ENCODE data around the gene STAC. TPM values are rescaled to one million over a fixed set of nuclear protein-coding genes. Genes with fewer than 3 reads are reported as not detected.

STAC gene
- total RNA-seq, 1 experiment from 2014 or later, result not detected

DNA sequence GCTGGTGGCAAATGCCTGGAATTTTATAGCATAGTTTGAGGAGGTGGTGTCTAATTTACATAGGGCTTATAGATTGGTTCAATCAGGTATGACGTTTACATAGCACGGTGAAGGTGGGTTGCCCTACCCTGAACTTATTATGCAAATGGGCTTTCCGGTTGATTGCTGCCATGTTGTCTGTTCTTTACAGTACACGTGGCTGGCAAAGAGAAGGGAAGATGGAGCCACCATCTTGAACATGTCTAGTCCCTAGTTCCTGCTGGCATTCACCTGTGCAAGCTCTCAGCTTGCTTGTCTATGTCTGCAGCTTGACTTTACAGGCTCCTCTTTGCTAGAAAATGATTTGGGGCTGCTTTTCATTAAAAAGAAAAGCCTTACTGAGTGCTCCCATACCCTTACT lies 14.0 kb upstream of the STAC start:
- POLR2A ChIA-PET, result no interaction called here
- Histone ChIP-seq H3K4me1 (no peaks in the 10 kb centered on the region), H3K9me3 (no peaks in the 10 kb centered on the region), H3K27me3 (replicated peaks; ENCODE audit: control insufficient read depth, insufficient read depth, low read length) (no peaks in the 10 kb centered on the region), H3K4me3 (ENCODE audit: low read depth, low read length) (no peak overlapping the region), H3K36me3 (ENCODE audit: control insufficient read depth, insufficient read depth, low read length) (no peaks in the 10 kb centered on the region)
- no peak for DNase-seq
- intact Hi-C loops (cut with micrococcal nuclease; ENCODE audit: unreplicated experiment), result no loop called here
- no TSS peak for BruUV-seq (replicated peaks)
- no peaks in the 10 kb centered on the region for H3K4me1 Mint-ChIP-seq (ENCODE audit: low read depth, unreplicated experiment)
- no peak overlapping the region for H3K4me3 Mint-ChIP-seq (ENCODE audit: unreplicated experiment)
- CTCF ChIA-PET, result no interaction called here
- H3K27ac Mint-ChIP-seq (ENCODE audit: unreplicated experiment), result no peak overlapping the region
- peaks cover 13% of the 10 kb centered on the region for H3K27me3 Mint-ChIP-seq (ENCODE audit: insufficient read depth, unreplicated experiment)
- H3K36me3 Mint-ChIP-seq (ENCODE audit: insufficient read depth, unreplicated experiment), result no peaks in the 10 kb centered on the region
- TF ChIP-seq, protein P1, sequence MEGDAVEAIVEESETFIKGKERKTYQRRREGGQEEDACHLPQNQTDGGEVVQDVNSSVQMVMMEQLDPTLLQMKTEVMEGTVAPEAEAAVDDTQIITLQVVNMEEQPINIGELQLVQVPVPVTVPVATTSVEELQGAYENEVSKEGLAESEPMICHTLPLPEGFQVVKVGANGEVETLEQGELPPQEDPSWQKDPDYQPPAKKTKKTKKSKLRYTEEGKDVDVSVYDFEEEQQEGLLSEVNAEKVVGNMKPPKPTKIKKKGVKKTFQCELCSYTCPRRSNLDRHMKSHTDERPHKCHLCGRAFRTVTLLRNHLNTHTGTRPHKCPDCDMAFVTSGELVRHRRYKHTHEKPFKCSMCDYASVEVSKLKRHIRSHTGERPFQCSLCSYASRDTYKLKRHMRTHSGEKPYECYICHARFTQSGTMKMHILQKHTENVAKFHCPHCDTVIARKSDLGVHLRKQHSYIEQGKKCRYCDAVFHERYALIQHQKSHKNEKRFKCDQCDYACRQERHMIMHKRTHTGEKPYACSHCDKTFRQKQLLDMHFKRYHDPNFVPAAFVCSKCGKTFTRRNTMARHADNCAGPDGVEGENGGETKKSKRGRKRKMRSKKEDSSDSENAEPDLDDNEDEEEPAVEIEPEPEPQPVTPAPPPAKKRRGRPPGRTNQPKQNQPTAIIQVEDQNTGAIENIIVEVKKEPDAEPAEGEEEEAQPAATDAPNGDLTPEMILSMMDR (IDR thresholded peaks at IDR 0.05; ENCODE audit: insufficient read depth in 1 of 2, low read depth in 1 of 2, low read length in 1 of 2, severe bottlenecking in 1 of 2, unreplicated experiment in 1 of 2), result no peak
- H3K9me3 Mint-ChIP-seq (ENCODE audit: unreplicated experiment), result no peaks in the 10 kb centered on the region

DNA sequence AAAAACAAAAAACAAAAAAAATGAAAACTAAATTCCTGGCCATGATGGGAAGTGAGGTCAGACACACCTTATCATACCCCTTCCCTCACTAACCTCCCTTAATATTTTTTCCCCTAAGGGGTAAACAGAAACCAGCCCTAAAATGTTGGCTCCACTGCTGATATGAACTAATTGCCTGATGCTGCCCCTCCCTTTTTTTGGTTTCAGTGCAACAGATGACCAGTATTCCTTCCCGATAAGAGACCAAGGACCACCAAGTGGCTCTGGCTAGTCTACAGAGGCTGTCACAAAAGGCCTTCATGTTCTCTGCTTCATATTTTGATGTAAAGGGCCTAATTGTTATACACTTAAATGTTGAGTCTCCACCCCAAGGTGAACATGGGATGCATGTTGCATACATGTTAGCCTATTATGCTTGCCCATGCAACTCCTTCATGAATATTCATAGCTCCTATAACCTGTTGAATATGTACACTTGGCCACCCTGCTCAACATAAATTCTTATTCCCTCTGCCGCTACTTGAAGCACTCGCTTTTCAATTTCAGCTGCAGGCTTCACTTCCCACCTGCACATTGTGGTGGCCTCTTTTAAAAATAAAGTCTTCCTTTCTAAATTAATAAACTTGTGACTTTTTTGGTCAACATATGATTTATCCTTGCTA lies 12.3 kb upstream of the STAC start:
- no peaks in the 10 kb centered on the region for H3K27me3 ChIP-seq (replicated peaks; ENCODE audit: control insufficient read depth, insufficient read depth, low read length)
- ChIA-PET CTCF (no interaction called here), POLR2A (no interaction called here)
- BruUV-seq (replicated peaks), result no TSS peak
- H3K4me1 Mint-ChIP-seq (ENCODE audit: low read depth, unreplicated experiment), result no peaks in the 10 kb centered on the region
- H3K9me3 ChIP-seq, result no peaks in the 10 kb centered on the region
- no peaks in the 10 kb centered on the region for H3K36me3 Mint-ChIP-seq (ENCODE audit: insufficient read depth, unreplicated experiment)
- intact Hi-C loops (cut with micrococcal nuclease; ENCODE audit: unreplicated experiment), result no loop called here
- no peak overlapping the region for H3K4me3 ChIP-seq (ENCODE audit: low read depth, low read length)
- H3K27ac Mint-ChIP-seq (ENCODE audit: unreplicated experiment), result no peak overlapping the region
- peaks cover 10% of the 10 kb centered on the region for H3K27me3 Mint-ChIP-seq (ENCODE audit: insufficient read depth, unreplicated experiment)
- H3K4me3 Mint-ChIP-seq (ENCODE audit: unreplicated experiment), result no peak overlapping the region
- no peaks in the 10 kb centered on the region for H3K4me1 ChIP-seq
- TF ChIP-seq, protein P1 (IDR thresholded peaks at IDR 0.05; ENCODE audit: insufficient read depth in 1 of 2, low read depth in 1 of 2, low read length in 1 of 2, severe bottlenecking in 1 of 2, unreplicated experiment in 1 of 2), result no peak
- H3K36me3 ChIP-seq (ENCODE audit: control insufficient read depth, insufficient read depth, low read length), result no peaks in the 10 kb centered on the region
- DNase-seq, result no peak
- H3K9me3 Mint-ChIP-seq (ENCODE audit: unreplicated experiment), result no peaks in the 10 kb centered on the region

DNA sequence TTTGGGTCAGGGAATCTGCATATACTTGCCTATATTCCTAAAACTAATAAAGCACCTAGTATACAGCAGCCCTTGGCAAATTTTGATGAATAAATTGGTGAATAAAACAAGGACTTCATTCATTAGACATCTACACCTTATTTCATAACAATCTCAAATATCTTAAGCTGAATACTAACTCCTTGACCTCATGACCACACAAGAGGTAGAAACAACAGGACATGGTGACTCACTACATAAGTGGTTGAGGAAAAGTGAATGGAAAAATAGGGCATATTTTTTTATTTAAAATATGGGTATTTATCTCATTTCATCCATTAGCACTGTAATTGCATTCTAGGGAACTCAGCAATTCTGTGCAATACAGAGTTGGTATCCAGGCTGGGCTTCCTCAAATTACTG lies 7.8 kb upstream of the STAC start:
- no peak for DNase-seq
- H3K4me3 Mint-ChIP-seq (ENCODE audit: unreplicated experiment), result no peak overlapping the region
- POLR2A ChIA-PET, result no interaction called here
- no peaks in the 10 kb centered on the region for H3K4me1 ChIP-seq
- H3K4me1 Mint-ChIP-seq (ENCODE audit: low read depth, unreplicated experiment), result no peaks in the 10 kb centered on the region
- no peaks in the 10 kb centered on the region for H3K36me3 Mint-ChIP-seq (ENCODE audit: insufficient read depth, unreplicated experiment)
- H3K4me3 ChIP-seq (ENCODE audit: low read depth, low read length), result no peak overlapping the region
- intact Hi-C loops (cut with micrococcal nuclease; ENCODE audit: unreplicated experiment), result no loop called here
- CTCF ChIA-PET, result no interaction called here
- TF ChIP-seq, protein P1 (IDR thresholded peaks at IDR 0.05; ENCODE audit: insufficient read depth in 1 of 2, low read depth in 1 of 2, low read length in 1 of 2, severe bottlenecking in 1 of 2, unreplicated experiment in 1 of 2), result no peak
- no peak overlapping the region for H3K27ac Mint-ChIP-seq (ENCODE audit: unreplicated experiment)
- H3K9me3 Mint-ChIP-seq (ENCODE audit: unreplicated experiment), result no peaks in the 10 kb centered on the region
- no peaks in the 10 kb centered on the region for H3K36me3 ChIP-seq (ENCODE audit: control insufficient read depth, insufficient read depth, low read length)
- BruUV-seq (replicated peaks), result no TSS peak
- no peaks in the 10 kb centered on the region for H3K9me3 ChIP-seq
- H3K27me3 Mint-ChIP-seq (ENCODE audit: insufficient read depth, unreplicated experiment), result peaks cover 15% of the 10 kb centered on the region
- H3K27me3 ChIP-seq (replicated peaks; ENCODE audit: control insufficient read depth, insufficient read depth, low read length), result no peaks in the 10 kb centered on the region

Measured in Caco-2 (cell line).